Glutamatergic neuron (in vitro differentiated cells): ENCODE results near the gene POP7. TPM values are rescaled to one million over a fixed set of nuclear protein-coding genes. Genes with fewer than 3 reads are reported as not detected.
"Not testable (repeated sequence)": the region's sequence is repeated elsewhere in the genome, so short reads cannot be mapped to it uniquely, and the experiment has no call there.

ENCODE experiments used
- DNase-seq: peaks from one replicate; pipeline ENCODE4 v3.0.0; 2022
- H3K27ac Mint-ChIP-seq: one replicate; pipeline ENCODE4 v1.8.0; 2020; ENCODE audit warnings: mild to moderate bottlenecking, mixed read lengths, inconsistent platforms; ENCODE audit not compliant: unreplicated experiment
- H3K27me3 Mint-ChIP-seq: one replicate; pipeline ENCODE4 v1.8.0; 2020; ENCODE audit warnings: mild to moderate bottlenecking, moderate library complexity, mixed read lengths, inconsistent platforms; ENCODE audit not compliant: unreplicated experiment
- H3K36me3 Mint-ChIP-seq: one replicate; pipeline ENCODE4 v1.8.0; 2020; ENCODE audit warnings: mild to moderate bottlenecking, mixed read lengths, inconsistent platforms; ENCODE audit not compliant: unreplicated experiment
- H3K4me1 Mint-ChIP-seq: one replicate; pipeline ENCODE4 v1.8.0; 2020; ENCODE audit warnings: mild to moderate bottlenecking, low read depth, mixed read lengths, inconsistent platforms; ENCODE audit not compliant: unreplicated experiment
- H3K4me3 Mint-ChIP-seq: one replicate; pipeline ENCODE4 v1.8.0; 2020; ENCODE audit warnings: mild to moderate bottlenecking, mixed read lengths, inconsistent platforms; ENCODE audit not compliant: unreplicated experiment
- H3K9me3 Mint-ChIP-seq: one replicate; pipeline ENCODE4 v1.8.0; 2020; ENCODE audit warnings: mild to moderate bottlenecking, moderate library complexity, mixed read lengths, inconsistent platforms; ENCODE audit not compliant: unreplicated experiment
- CTCF ChIP-seq: fragments of 200-600 bp; sonication (generic); IDR thresholded peaks from one replicate; pipeline ENCODE4 v1.5.0; 2021; ENCODE audit not compliant: partially characterized antibody, unreplicated experiment
- total RNA-seq: library from RNA; stranded (reverse); fragmentation: NEBNext Ultra II Directional; extraction: Animal tissue kit (Norgen Biotek cat#: 25700); gene quantifications from one replicate; pipeline ENCODE4 v1.2.1, GENCODE V29; 2021; ENCODE audit not compliant: unreplicated experiment

The POP7 gene
- total RNA-seq, 1 donor from 2014 or later = 35.8 TPM

- Mint-ChIP-seq H3K27me3 (no peaks in the 10 kb centered on the region), H3K4me3 (peak overlapping the region; percentile 96), H3K36me3 (no peaks in the 10 kb centered on the region), H3K27ac (peak overlapping the region; percentile 93), H3K4me1 (peaks cover 6% of the 10 kb centered on the region), H3K9me3 (no peaks in the 10 kb centered on the region)
- no peak for TF ChIP-seq CTCF
- DNase-seq = no peak
Observed at GRCh38 chr7:100706672-100707311, 871 bp downstream of the POP7 start.

GRCh38 chr7:100708395-100708794, 2.5 kb downstream of the POP7 start:
- no peak overlapping the region for H3K4me3 Mint-ChIP-seq

GRCh38 chr7:100710452-100710851, 4.5 kb downstream of the POP7 start:
- Mint-ChIP-seq H3K4me1 (peaks cover 6% of the 10 kb centered on the region), H3K9me3 (no peaks in the 10 kb centered on the region), H3K27me3 (peaks cover 2% of the 10 kb centered on the region), H3K36me3 (no peaks in the 10 kb centered on the region), H3K4me3 (no peak overlapping the region), H3K27ac (peak overlapping the region; percentile 19)
- TF ChIP-seq CTCF = no peak
- no peak for DNase-seq

More at GRCh38 chr7:100708395-100708794, 2.5 kb downstream of the POP7 start:
- H3K27me3 Mint-ChIP-seq = no peaks in the 10 kb centered on the region
- peaks cover 6% of the 10 kb centered on the region for H3K4me1 Mint-ChIP-seq
- TF ChIP-seq CTCF = no peak
- H3K27ac Mint-ChIP-seq = no peak overlapping the region
- no peaks in the 10 kb centered on the region for H3K36me3 Mint-ChIP-seq
- H3K9me3 Mint-ChIP-seq = no peaks in the 10 kb centered on the region
- no peak for DNase-seq

GRCh38 chr7:100711369-100711768, 5.4 kb downstream of the POP7 start:
- no peak overlapping the region for H3K27ac Mint-ChIP-seq
- no peaks in the 10 kb centered on the region for H3K9me3 Mint-ChIP-seq
- no peak overlapping the region for H3K4me3 Mint-ChIP-seq
- peaks cover 6% of the 10 kb centered on the region for H3K4me1 Mint-ChIP-seq
- no peak for TF ChIP-seq CTCF
- DNase-seq = no peak
- H3K27me3 Mint-ChIP-seq = peaks cover 2% of the 10 kb centered on the region
- no peaks in the 10 kb centered on the region for H3K36me3 Mint-ChIP-seq

GRCh38 chr7:100714725-100715124, 8.8 kb downstream of the POP7 start:
- no peak overlapping the region for H3K27ac Mint-ChIP-seq
- TF ChIP-seq CTCF = no peak
- H3K4me3 Mint-ChIP-seq = no peak overlapping the region
- no peak for DNase-seq
- H3K27me3 Mint-ChIP-seq = peaks cover 6% of the 10 kb centered on the region
- H3K9me3 Mint-ChIP-seq = peaks cover 2% of the 10 kb centered on the region
- peaks cover 11% of the 10 kb centered on the region for H3K36me3 Mint-ChIP-seq
- no peaks in the 10 kb centered on the region for H3K4me1 Mint-ChIP-seq

GRCh38 chr7:100717073-100717472, 11.2 kb downstream of the POP7 start:
- Mint-ChIP-seq H3K4me3 (peak overlapping the region; percentile 23), H3K36me3 (peaks cover 11% of the 10 kb centered on the region), H3K27me3 (peaks cover 12% of the 10 kb centered on the region)
- not testable (repeated sequence) for H3K4me1 Mint-ChIP-seq, H3K27ac Mint-ChIP-seq, H3K9me3 Mint-ChIP-seq, DNase-seq
